K562 (cell line): ENCODE data around the gene GALNT7. TPM values are rescaled to one million over a fixed set of nuclear protein-coding genes. Genes with fewer than 3 reads are reported as not detected.

Source experiments
- ATAC-seq: fragments of 200-7000 bp; cut with Tn5 transposase; 3 replicates; pipeline ENCODE4 v1.9.1; 2020; ENCODE audit warnings: moderate library complexity
- BruUV-seq: library from RNA; stranded (reverse); fragments of 400-500 nt; replicated peaks from 2 replicates; lab custom pipeline; 2021; lab: Mats Ljungman, UMichigan
- CTCF ChIA-PET: fragments of 300-600 bp; formaldehyde crosslinking; extraction: SDS; loops from one replicate; lab custom pipeline; 2021; ENCODE audit warnings: low intra/inter-chr PET ratio; lab: Yijun Ruan, JAX
- POLR2A ChIA-PET: fragments of 300-600, 350-650 bp; sonication (Branson Sonifier 250); formaldehyde crosslinking; extraction: SDS; loops from one replicate; lab custom pipeline; 2021; ENCODE audit warnings: antibody characterized with exemption, inconsistent platforms; lab: Yijun Ruan, JAX
- DNase-seq, 4 experiments: peaks; one replicate each; pipeline versions ENCODE4 v3.0.0 to v3.0.0-alpha.2; 2011 to 2018; ENCODE audit warnings: low spot score in 3 of 4, mixed read lengths in 3 of 4; ENCODE audit errors: extremely low read depth in 1 of 4
- FAIRE-seq: peaks from 2 replicates; lab custom pipeline; 2011; peaks lifted over from hg19 to GRCh38; lab: Jason Lieb, UNC
- H2AFZ ChIP-seq: 2 replicates; pipeline ENCODE4 v1.6.0; 2011; ENCODE audit warnings: low read depth, low read length, control low read depth, inconsistent platforms
- H3K27ac ChIP-seq: fragments of 200-600 bp; 3 replicates; pipeline ENCODE4 v1.8.0; 2011; ENCODE audit warnings: low read depth, mild to moderate bottlenecking, control low read depth, inconsistent platforms, low read length, moderate library complexity, mixed read lengths; ENCODE audit errors: extremely low read depth
- H3K27me3 ChIP-seq, 2 experiments: fragments of 300-600 bp in 1 of 2; 2 replicates in 1 of 2; 3 replicates in 1 of 2; pipeline versions ENCODE4 v1.6.0 to v1.8.0; 2011; ENCODE audit warnings: inconsistent platforms in 2 of 2, low read length in 2 of 2, mild to moderate bottlenecking in 1 of 2, mixed read lengths in 1 of 2, moderate library complexity in 1 of 2; ENCODE audit not compliant: control insufficient read depth in 2 of 2, insufficient read depth in 2 of 2
- H3K36me3 ChIP-seq: fragments of 300-600 bp; 3 replicates; pipeline ENCODE4 v1.8.0; 2011; ENCODE audit warnings: mild to moderate bottlenecking, low read length, inconsistent platforms; ENCODE audit not compliant: control insufficient read depth, insufficient read depth
- H3K4me1 ChIP-seq, 2 experiments: fragments of 200-600 bp in 1 of 2; replicated peaks in 1 of 2; 2 replicates in 1 of 2; 3 replicates in 1 of 2; pipeline versions ENCODE4 v1.5.1 to v1.8.0; 2011; ENCODE audit warnings: inconsistent platforms in 2 of 2, low read length in 2 of 2, mild to moderate bottlenecking in 1 of 2, mixed read lengths in 1 of 2, moderate library complexity in 1 of 2; ENCODE audit not compliant: control insufficient read depth in 2 of 2, insufficient read depth in 2 of 2
- H3K4me2 ChIP-seq: 2 replicates; pipeline ENCODE4 v1.6.1; 2011; ENCODE audit warnings: low read length, control low read depth, inconsistent platforms, mixed read lengths; ENCODE audit not compliant: insufficient read depth
- H3K4me3 ChIP-seq: fragments of 200-600 bp; sonication (generic), shearing (Covaris generic); 2 replicates; pipeline ENCODE4 v1.5.1; 2016; ENCODE audit warnings: control low read depth, inconsistent platforms
- H3K79me2 ChIP-seq: fragments of 200-600 bp; 3 replicates; pipeline ENCODE4 v1.8.0; 2011; ENCODE audit warnings: low read length, inconsistent platforms; ENCODE audit not compliant: control insufficient read depth, insufficient read depth
- H3K9ac ChIP-seq, 2 experiments: 2 replicates each; pipeline versions ENCODE4 v1.6.0 to v1.6.1; 2011; ENCODE audit warnings: low read depth in 2 of 2, low read length in 2 of 2, control low read depth in 1 of 2, inconsistent platforms in 1 of 2, mild to moderate bottlenecking in 1 of 2, mixed read lengths in 1 of 2; ENCODE audit not compliant: insufficient read depth in 1 of 2
- H3K9me1 ChIP-seq: one replicate; pipeline ENCODE4 v1.6.0; 2011; ENCODE audit warnings: inconsistent platforms, mild to moderate bottlenecking, low read length, moderate library complexity; ENCODE audit not compliant: control insufficient read depth, insufficient read depth
- H3K9me3 ChIP-seq: replicated peaks from 2 replicates; pipeline ENCODE4 v1.5.1; 2011; ENCODE audit warnings: low read depth, low read length, inconsistent platforms; ENCODE audit not compliant: control insufficient read depth, insufficient read depth
- H4K20me1 ChIP-seq: replicated peaks from 2 replicates; pipeline ENCODE4 v1.6.1; 2011; ENCODE audit warnings: low read length, inconsistent platforms, mixed read lengths; ENCODE audit not compliant: control insufficient read depth, insufficient read depth
- BACH1 ChIP-seq: fragments of 200-800 bp; sonication (Bioruptor generic); IDR thresholded peaks from 2 replicates; pipeline ENCODE4 v1.6.1; 2016; ENCODE audit warnings: missing genetic modification characterization, missing compliant biosample characterization
- HMBOX1 ChIP-seq: sonication (generic); IDR thresholded peaks from 2 replicates; pipeline ENCODE4 v1.6.1; 2016
- HMGXB4 ChIP-seq: sonication (generic); formaldehyde crosslinking; IDR thresholded peaks from 2 replicates; pipeline ENCODE4 v1.8.1; 2023; ENCODE audit warnings: mild to moderate bottlenecking, missing genetic modification reagents
- HSF4 ChIP-seq: fragments of 250-450 bp; sonication (Bioruptor Pico); IDR thresholded peaks from 2 replicates; pipeline ENCODE4 v2.1.2; 2022; ENCODE audit warnings: mild to moderate bottlenecking, moderate library complexity, borderline replicate concordance
- ILK ChIP-seq: fragments of 450-650 bp; IDR thresholded peaks from 2 replicates; pipeline ENCODE4 v1.6.1; 2016; ENCODE audit warnings: missing genetic modification characterization, low read depth, mild to moderate bottlenecking, missing compliant biosample characterization, moderate library complexity, borderline replicate concordance
- POLR2H ChIP-seq: IDR thresholded peaks from 2 replicates; pipeline ENCODE4 v1.6.1; 2016; ENCODE audit warnings: missing genetic modification characterization, low read depth, mild to moderate bottlenecking, control low read depth, missing compliant biosample characterization, moderate library complexity
- ZNF146 ChIP-seq: IDR thresholded peaks from one replicate; pipeline ENCODE4 v1.6.1; 2018; ENCODE audit warnings: missing compliant biosample characterization; ENCODE audit not compliant: unreplicated experiment
- ZNF224 ChIP-seq: sonication (generic); formaldehyde crosslinking; IDR thresholded peaks from 2 replicates; pipeline ENCODE4 v1.8.0; 2022; ENCODE audit warnings: mild to moderate bottlenecking, missing genetic modification reagents
- ZNF764 ChIP-seq: fragments of 250-450 bp; sonication (Bioruptor Pico); IDR thresholded peaks from 2 replicates; pipeline ENCODE4 v1.4.0; 2020; ENCODE audit warnings: low read depth, mild to moderate bottlenecking, moderate library complexity
- WGBS: fragments of 100-300 bp; shearing (Covaris generic); methylation state at CpG from one replicate; pipeline ENCODE4 v1.1.6; 2016; ENCODE audit warnings: low coverage, mixed read lengths; ENCODE audit not compliant: insufficient coverage; ENCODE audit errors: missing lambda C conversion rate; 5-methylcytosine and 5-hydroxymethylcytosine counted together
- in situ Hi-C: fragments of 300-500 bp; cut with MboI; formaldehyde crosslinking; loops from 4 replicates; pipeline ENCODE4 v1.15.0; 2018; ENCODE audit warnings: inconsistent platforms, mixed read lengths
- intact Hi-C: fragments of 100-400 bp; cut with micrococcal nuclease; formaldehyde crosslinking; loops from 2 replicates; pipeline ENCODE4 v1.14.2; 2022
- polyA plus RNA-seq, 8 experiments: library from polyadenylated mRNA; depleted of rRNA in 4 of 8; stranded (reverse) in 5 of 8; unstranded in 3 of 8; fragments of >200 nt; fragmentation: Nextera tagmentation in 2 of 8; fragmentation: Illumina TruSeq in 1 of 8; extraction: Ambion mirVana in 2 of 8; extraction: Trizol in 1 of 8; gene quantifications; 2 replicates each; pipeline versions ENCODE4 v1.2.1 to v1.2.3, GENCODE V29; 2011 to 2014; ENCODE audit warnings: inconsistent platforms in 1 of 8, missing spikeins in 1 of 8
- total RNA-seq, 7 experiments: library from RNA; depleted of rRNA in 6 of 7; stranded (reverse); fragments of >200 nt in 6 of 7; fragmentation: Illumina TruSeq in 2 of 7; extraction: Trizol in 2 of 7; gene quantifications; 2 replicates each; pipeline versions ENCODE4 v1.2.1 to v1.2.3, GENCODE V29; 2011 to 2021; ENCODE audit warnings: low replicate concordance in 1 of 7
- TF ChIP-seq, protein P1 (sequence below): fragments of 250-450 bp; sonication (Bioruptor Pico); IDR thresholded peaks from 2 replicates; pipeline ENCODE4 v1.8.0; 2021; ENCODE audit warnings: moderate library complexity, mild to moderate bottlenecking, inconsistent platforms
- TF ChIP-seq, protein P2 (sequence below): sonication (generic); formaldehyde crosslinking; IDR thresholded peaks from 2 replicates; pipeline ENCODE4 v1.8.1; 2022; ENCODE audit warnings: missing genetic modification reagents

The GALNT7 gene
- total and polyA plus RNA-seq, 9 of the 15 experiments (the other 6 are each of a cell fraction or from before 2014, with no cell fraction given): 16.7 to 38.7 (median 31.1) TPM

DNA sequence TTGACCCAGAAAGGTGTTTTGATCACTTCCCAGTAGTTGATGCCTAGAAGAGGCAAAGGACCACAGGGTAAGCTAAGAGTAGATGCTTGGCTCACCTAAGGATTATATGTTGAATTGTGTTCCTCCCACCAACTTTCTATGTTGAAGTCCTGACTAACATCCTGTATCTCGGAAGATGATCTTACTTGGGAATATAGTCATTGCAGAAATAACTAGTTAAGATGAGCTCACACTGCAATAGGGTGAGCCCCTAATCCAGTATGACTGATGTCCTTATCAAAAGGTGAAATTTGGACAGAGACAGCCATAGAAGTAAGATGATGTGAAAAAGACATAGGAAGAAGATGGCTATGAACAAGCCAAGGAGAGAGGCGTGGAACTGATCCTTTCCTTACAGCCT lies 168.9 kb downstream of the GALNT7 start:
- DNase-seq (no peak), FAIRE-seq (no peak), ATAC-seq (no peak)
- Histone ChIP-seq H3K79me2 (peaks cover 28% of the 10 kb centered on the region), H3K9me1 (no peaks in the 10 kb centered on the region), H4K20me1 (no peaks in the 10 kb centered on the region; the same call in 1 of the 2 replicates), H3K4me2 (no peak overlapping the region), H3K4me1 (peaks cover 4 to 10% of the 10 kb centered on the region in 2 experiments; a peak in 3 of 5 replicates), H3K27ac (no peak overlapping the region), H3K9me3 (no peaks in the 10 kb centered on the region), H3K4me3 (no peak overlapping the region), H3K9ac (no peak overlapping the region), H2AFZ (no peak overlapping the region), H3K27me3 (no peaks in the 10 kb centered on the region), H3K36me3 (peaks cover 12% of the 10 kb centered on the region)
- WGBS: 88% methylated on average over 2 of the region's 2 CpGs
- ChIA-PET POLR2A (interaction anchor here (4.5 kb wide), 1 partner anchor 8 kb away, joined by 39 read pairs; no protein-coding TSS in a partner anchor), CTCF (no interaction called here)
- intact Hi-C loops (loop anchor here (10.0 kb wide), 1 partner anchor 947 kb away; the partner anchor contains the start of genes CEP44 and FBXO8), in situ Hi-C loops (no loop called here)
- TF ChIP-seq ZNF146 (no peak), HMBOX1 (peak; percentile 70)
- TF ChIP-seq, protein P1, sequence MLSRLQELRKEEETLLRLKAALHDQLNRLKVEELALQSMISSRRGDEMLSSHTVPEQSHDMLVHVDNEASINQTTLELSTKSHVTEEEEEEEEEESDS (CRISPR knock-in tag): no peak
- BruUV-seq: no TSS peak

- Histone ChIP-seq H3K9ac (no peak overlapping the region), H3K4me1 (no peaks in the 10 kb centered on the region), H3K4me3 (no peak overlapping the region), H3K27ac (no peak overlapping the region), H4K20me1 (no peaks in the 10 kb centered on the region), H3K9me3 (no peaks in the 10 kb centered on the region), H3K4me2 (no peak overlapping the region), H3K36me3 (no peaks in the 10 kb centered on the region), H3K27me3 (no peaks in the 10 kb centered on the region), H2AFZ (no peak overlapping the region), H3K9me1 (no peaks in the 10 kb centered on the region), H3K79me2 (no peaks in the 10 kb centered on the region)
- no TSS peak for BruUV-seq
- in situ Hi-C loops (no loop called here), intact Hi-C loops (no loop called here)
- FAIRE-seq: no peak
- no peak for ATAC-seq
- CTCF ChIA-PET: no interaction called here
- POLR2A ChIA-PET: interaction anchor here (0.6 to 4.8 kb wide), 4 partner anchors 8 to 110 kb away, joined by 3 to 39 read pairs (median 6); partner anchors contain the start of gene HMGB2
- 33% methylated on average over 3 of the region's 3 CpGs for WGBS
- no peak for DNase-seq
- TF ChIP-seq ZNF224 (CRISPR knock-in tag) (no peak), BACH1 (no peak), POLR2H (tag) (no peak), HSF4 (CRISPR knock-in tag) (no peak), ILK (no peak), HMGXB4 (CRISPR knock-in tag) (no peak), ZNF764 (CRISPR knock-in tag) (no peak)
- TF ChIP-seq, protein P2, sequence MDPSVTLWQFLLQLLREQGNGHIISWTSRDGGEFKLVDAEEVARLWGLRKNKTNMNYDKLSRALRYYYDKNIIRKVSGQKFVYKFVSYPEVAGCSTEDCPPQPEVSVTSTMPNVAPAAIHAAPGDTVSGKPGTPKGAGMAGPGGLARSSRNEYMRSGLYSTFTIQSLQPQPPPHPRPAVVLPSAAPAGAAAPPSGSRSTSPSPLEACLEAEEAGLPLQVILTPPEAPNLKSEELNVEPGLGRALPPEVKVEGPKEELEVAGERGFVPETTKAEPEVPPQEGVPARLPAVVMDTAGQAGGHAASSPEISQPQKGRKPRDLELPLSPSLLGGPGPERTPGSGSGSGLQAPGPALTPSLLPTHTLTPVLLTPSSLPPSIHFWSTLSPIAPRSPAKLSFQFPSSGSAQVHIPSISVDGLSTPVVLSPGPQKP (CRISPR knock-in tag): no peak
Measured at GRCh38 chr4:173343832-173344397, 175.3 kb downstream of the GALNT7 start.
